ENCODE results near the gene SH3GLB1.

GRCh38 chr1:86733340-86733739 is 29.0 kb downstream of the SH3GLB1 start:
- TF ChIP-seq REST (IDR thresholded peaks at IDR 0.05) (no peak), BHLHE40 (IDR thresholded peaks at IDR 0.05; ENCODE audit: low read depth, low read length) (no peak), POLR2A (IDR thresholded peaks at IDR 0.05; ENCODE audit: low read length) (no peak), TP53 (CRISPR knock-in tag; IDR thresholded peaks at IDR 0.05) (no peak), CTCF (IDR thresholded peaks at IDR 0.05) (no peak), POLR2AphosphoS2 (conservative IDR thresholded peaks at IDR 0.05; ENCODE audit: low read length) (no peak), PHF8 (IDR thresholded peaks at IDR 0.05; ENCODE audit: borderline replicate concordance, low read depth) (no peak), USF2 (IDR thresholded peaks at IDR 0.05) (no peak), MAZ (IDR thresholded peaks at IDR 0.05; ENCODE audit: borderline replicate concordance, low read depth, low read length) (no peak), EP300 (IDR thresholded peaks at IDR 0.05) (no peak), E2F6 (IDR thresholded peaks at IDR 0.05; ENCODE audit: borderline replicate concordance, low read depth) (no peak)

Data from A549 (cell line).